ENCODE measurements around the gene LGR6. TPM values are rescaled to one million over a fixed set of nuclear protein-coding genes. Genes with fewer than 3 reads are reported as not detected.
A peak's percentile ranks its signal among the peaks of the same experiment; 100 is the strongest.
"Not testable (repeated sequence)": the region's sequence is repeated elsewhere in the genome, so short reads cannot be mapped to it uniquely, and the experiment has no call there.

The LGR6 gene
- total RNA-seq, 2 experiments from 2014 or later = 0.26 TPM; not detected in 1

GRCh38 chr1:202171292-202172014 lies 22.1 kb upstream of the LGR6 start:
- no peak overlapping the region for H3K4me3 Mint-ChIP-seq
- H3K36me3 Mint-ChIP-seq = no peaks in the 10 kb centered on the region
- ATAC-seq (no peak), DNase-seq (no peak)
- peaks cover 13% of the 10 kb centered on the region for H3K4me1 Mint-ChIP-seq
- H3K27me3 Mint-ChIP-seq = no peaks in the 10 kb centered on the region
- no peaks in the 10 kb centered on the region for H3K9me3 Mint-ChIP-seq (ENCODE audit: low read depth)
- H3K27ac Mint-ChIP-seq = no peak overlapping the region
- CTCF ChIA-PET = interaction anchor here (0.5 to 2.6 kb wide), 6 partner anchors 9 to 17 kb away, joined by 3 to 26 read pairs (median 4); partner anchors contain the start of gene PTPN7

DNA sequence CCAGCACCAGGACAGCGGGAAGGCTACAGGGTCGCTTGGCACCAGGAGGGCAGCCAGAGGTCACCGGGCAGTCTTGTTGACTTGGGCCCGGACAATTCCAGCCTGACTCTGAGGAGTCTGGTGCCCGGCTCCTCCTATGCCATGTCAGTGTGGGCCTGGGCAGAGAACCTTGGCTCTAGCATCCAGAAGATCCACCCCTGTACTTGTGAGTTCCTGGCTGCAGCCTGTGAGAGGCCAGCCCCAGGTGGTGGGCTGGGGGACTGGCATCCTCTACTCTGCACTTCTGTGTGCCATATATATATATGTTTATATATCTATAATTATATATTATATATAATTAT lies 21.6 kb upstream of the LGR6 start:
- Mint-ChIP-seq H3K36me3 (no peaks in the 10 kb centered on the region), H3K4me3 (no peak overlapping the region), H3K9me3 (ENCODE audit: low read depth) (no peaks in the 10 kb centered on the region), H3K27ac (no peak overlapping the region), H3K4me1 (peaks cover 10% of the 10 kb centered on the region), H3K27me3 (no peaks in the 10 kb centered on the region)
- ATAC-seq (peak; percentile 40), DNase-seq (no peak)
- CTCF ChIA-PET = interaction anchor here (0.5 to 2.6 kb wide), 4 partner anchors 8 to 17 kb away, joined by 3 to 26 read pairs (median 8); partner anchors contain the start of gene PTPN7

DNA sequence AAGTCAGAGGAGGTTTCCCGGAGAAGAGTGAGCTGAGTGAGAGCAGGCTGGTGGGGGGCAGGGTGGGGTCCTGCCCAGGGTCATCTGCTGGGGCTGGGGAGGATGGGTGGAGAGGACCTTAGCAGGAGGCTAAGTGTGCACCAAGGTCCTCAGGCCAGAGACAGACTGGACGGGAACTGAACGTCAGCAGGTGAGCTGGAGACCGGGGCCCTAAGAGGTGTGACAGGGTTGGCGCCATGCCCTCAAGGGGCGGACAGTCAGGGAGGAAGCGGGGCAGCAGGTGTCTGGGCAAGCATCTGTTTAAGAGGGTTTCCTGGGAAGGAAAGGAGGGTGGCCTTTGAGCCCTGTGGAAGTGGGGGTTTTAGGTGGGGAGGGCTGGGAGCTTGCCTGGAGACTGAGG lies 19.6 kb upstream of the LGR6 start:
- DNase-seq (no peak), ATAC-seq (no peak)
- no peaks in the 10 kb centered on the region for H3K36me3 Mint-ChIP-seq
- H3K9me3 Mint-ChIP-seq (ENCODE audit: low read depth) = no peaks in the 10 kb centered on the region
- no peaks in the 10 kb centered on the region for H3K27me3 Mint-ChIP-seq
- no peak overlapping the region for H3K27ac Mint-ChIP-seq
- CTCF ChIA-PET = interaction anchor here (1.3 to 4.6 kb wide), 5 partner anchors 10 to 18 kb away, joined by 8 to 25 read pairs (median 9); partner anchors contain the start of gene PTPN7
- H3K4me1 Mint-ChIP-seq = peaks cover 8% of the 10 kb centered on the region
- no peak overlapping the region for H3K4me3 Mint-ChIP-seq

DNA sequence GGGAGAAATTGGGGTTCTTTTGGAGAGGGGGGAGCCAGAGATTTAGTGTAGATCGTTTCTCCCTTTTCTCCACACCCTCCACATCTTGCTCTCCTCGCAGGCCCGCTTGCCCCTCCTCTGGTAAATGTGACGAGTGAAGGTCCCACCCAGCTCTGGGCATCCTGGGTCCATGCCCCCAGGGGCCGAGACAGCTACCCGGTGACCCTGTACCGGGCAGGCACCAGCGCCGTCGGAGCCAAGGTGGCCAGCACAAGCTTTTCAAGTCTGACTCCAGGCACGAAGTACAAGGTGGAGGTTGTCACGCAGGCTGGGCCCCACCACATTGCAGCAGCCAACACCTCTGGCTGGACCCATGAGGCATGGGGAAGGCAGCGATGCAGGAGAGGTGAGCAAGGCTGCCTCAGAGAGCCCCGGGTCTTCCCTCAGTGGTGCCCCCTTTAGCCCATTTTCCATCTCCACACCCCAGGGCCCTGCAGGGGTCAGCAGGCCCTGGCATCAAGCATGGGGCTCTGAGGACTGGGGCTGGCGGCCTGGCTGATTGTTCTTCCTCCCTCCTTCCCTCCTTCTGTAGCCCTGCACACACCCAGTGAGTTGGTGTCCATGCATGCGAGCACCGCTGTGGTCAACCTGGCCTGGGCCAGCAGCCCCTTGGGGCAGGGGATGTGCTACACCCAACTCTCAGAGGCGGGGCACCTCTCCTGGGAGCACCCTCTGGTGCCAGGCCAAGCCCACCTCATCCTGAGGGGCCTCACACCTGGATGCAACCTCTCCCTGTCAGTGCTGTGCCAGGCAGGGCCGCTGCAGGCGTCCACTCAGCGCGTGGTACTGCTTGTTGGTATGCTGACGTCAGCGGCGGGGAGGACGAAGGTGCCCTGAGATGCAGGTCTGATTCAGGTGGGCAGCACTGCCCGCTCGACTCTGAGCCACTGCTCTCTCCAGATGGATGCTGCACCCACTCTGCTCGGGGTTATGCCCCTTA lies 16.4 kb upstream of the LGR6 start:
- CTCF ChIA-PET = interaction anchor here (1.0 to 4.6 kb wide), 5 partner anchors 9 to 22 kb away, joined by 3 to 25 read pairs (median 6); partner anchors contain the start of gene LGR6
- Mint-ChIP-seq H3K4me1 (peaks cover 3% of the 10 kb centered on the region), H3K27me3 (no peaks in the 10 kb centered on the region), H3K4me3 (no peak overlapping the region), H3K36me3 (no peaks in the 10 kb centered on the region), H3K27ac (no peak overlapping the region), H3K9me3 (ENCODE audit: low read depth) (no peaks in the 10 kb centered on the region)
- ATAC-seq = no peak
- no peak for DNase-seq

- Mint-ChIP-seq H3K27ac (no peak overlapping the region), H3K4me3 (no peak overlapping the region)
These were observed 13.5 kb upstream of the LGR6 start for GRCh38 chr1:202179828-202180750.

DNA sequence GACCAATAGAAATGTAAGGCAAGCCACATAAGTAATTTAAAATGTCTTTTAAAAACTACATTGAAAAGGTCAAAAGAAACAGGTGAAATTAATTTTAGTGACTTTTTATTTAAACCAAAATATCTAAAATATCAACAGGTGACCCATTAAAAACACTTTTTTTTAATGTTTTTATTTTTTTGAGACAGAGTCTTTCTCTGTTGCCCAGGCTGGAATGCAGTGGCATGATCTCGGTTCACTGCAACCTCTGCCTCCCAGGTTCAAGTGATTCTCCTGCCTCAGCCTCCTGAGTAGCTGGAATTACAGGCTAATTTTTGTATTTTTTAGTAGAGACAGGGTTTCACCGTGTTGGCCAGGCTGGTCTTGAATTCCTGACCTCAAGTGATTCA lies 12.9 kb upstream of the LGR6 start:
- peaks cover 10% of the 10 kb centered on the region for H3K4me1 Mint-ChIP-seq
- ATAC-seq = not testable (repeated sequence)

More at GRCh38 chr1:202179828-202180750, 13.5 kb upstream of the LGR6 start:
- ATAC-seq (no peak), DNase-seq (no peak)
- no peaks in the 10 kb centered on the region for H3K27me3 Mint-ChIP-seq
- H3K9me3 Mint-ChIP-seq (ENCODE audit: low read depth) = no peaks in the 10 kb centered on the region
- no peaks in the 10 kb centered on the region for H3K36me3 Mint-ChIP-seq
- CTCF ChIA-PET = interaction anchor here (0.8 to 4.8 kb wide), 8 partner anchors 9 to 94 kb away, joined by 3 to 21 read pairs (median 5); partner anchors contain the start of genes LGR6 and PTPN7
- peaks cover 10% of the 10 kb centered on the region for H3K4me1 Mint-ChIP-seq

DNA sequence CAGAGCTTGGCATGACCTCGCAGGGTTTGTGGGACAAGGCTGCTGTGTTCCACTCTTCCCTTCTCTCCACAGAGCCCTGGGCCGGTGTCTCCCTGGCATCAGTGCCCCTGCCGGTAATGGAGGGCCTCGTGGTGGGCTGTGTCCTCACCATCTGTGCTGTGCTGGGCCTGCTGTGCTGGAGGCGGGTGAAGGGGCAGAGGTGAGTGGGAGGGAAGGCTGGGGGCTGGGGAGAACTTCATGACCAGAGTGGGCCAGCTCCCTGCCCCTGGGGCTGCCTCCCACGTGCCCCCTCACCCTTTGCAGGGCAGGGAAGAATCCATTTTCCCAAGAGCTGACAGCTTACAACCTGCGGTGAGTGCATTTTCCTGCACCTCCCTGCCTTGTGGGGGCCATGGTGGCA lies 12.0 kb upstream of the LGR6 start:
- no peak for ATAC-seq
- DNase-seq = no peak
- Mint-ChIP-seq H3K27me3 (no peaks in the 10 kb centered on the region), H3K4me1 (peaks cover 10% of the 10 kb centered on the region), H3K9me3 (ENCODE audit: low read depth) (no peaks in the 10 kb centered on the region), H3K4me3 (no peak overlapping the region), H3K27ac (no peak overlapping the region), H3K36me3 (no peaks in the 10 kb centered on the region)
- CTCF ChIA-PET = interaction anchor here (1.6 to 4.8 kb wide), 2 partner anchors 11 to 27 kb away, joined by 3 to 21 read pairs; partner anchors contain the start of gene LGR6

More for the DNA sequence above, 12.9 kb upstream of the LGR6 start:
- not testable (repeated sequence) for DNase-seq; H3K27me3 Mint-ChIP-seq; H3K4me3 Mint-ChIP-seq; H3K9me3 Mint-ChIP-seq (ENCODE audit: low read depth); H3K36me3 Mint-ChIP-seq; H3K27ac Mint-ChIP-seq
- CTCF ChIA-PET = interaction anchor here (1.3 to 4.8 kb wide), 4 partner anchors 9 to 26 kb away, joined by 3 to 21 read pairs (median 10); partner anchors contain the start of gene LGR6

DNA sequence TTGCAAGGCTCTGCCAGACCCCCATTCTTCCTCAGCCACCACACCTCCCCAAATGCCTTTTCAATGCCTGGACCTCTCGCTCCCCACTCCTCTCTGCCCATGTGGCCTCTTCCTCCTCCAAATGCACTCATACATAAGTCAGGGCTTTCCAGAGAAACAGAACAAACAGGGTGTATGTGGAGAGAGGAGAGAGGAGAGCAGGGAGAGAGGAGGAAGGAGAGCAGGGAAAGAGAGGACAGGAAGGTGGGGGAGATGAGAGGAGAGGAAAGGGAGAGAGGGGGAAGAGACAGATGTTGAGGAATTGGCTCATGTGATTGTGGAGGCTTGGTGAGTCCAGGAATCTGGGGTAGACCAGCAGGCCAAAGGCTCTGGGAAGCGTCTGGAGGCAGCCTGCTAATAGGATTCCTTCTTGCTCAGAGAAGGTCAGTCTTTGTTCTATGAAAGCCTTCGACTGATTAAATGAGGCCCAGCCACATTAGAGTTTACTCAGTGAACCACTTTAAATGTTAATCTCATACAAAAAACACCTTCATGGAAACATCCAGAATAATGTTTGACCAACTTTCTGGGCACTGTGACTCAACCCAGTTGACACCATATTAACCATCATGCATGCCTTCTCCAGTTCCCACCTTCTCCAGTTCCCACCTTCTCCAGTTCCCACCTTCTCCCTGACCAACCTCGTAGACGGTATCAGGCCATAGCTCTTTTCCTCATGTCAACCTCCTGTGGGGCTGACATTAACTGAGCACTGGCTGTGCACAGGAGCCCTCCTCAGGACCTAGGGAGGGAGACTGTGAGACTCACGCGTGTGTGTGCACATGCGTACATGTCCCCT lies 11.3 kb upstream of the LGR6 start:
- CTCF ChIA-PET = interaction anchor here (1.6 to 4.8 kb wide), 4 partner anchors 11 to 27 kb away, joined by 3 to 32 read pairs (median 26); partner anchors contain the start of genes LGR6 and PTPN7
- Mint-ChIP-seq H3K4me1 (peaks cover 10% of the 10 kb centered on the region), H3K27me3 (peaks cover 2% of the 10 kb centered on the region), H3K27ac (peak overlapping the region; percentile 5), H3K4me3 (no peak overlapping the region), H3K9me3 (ENCODE audit: low read depth) (no peaks in the 10 kb centered on the region), H3K36me3 (no peaks in the 10 kb centered on the region)
- ATAC-seq (no peak), DNase-seq (no peak)

GRCh38 chr1:202184750-202185460 lies 8.7 kb upstream of the LGR6 start:
- DNase-seq (peak; percentile 78), ATAC-seq (peak; percentile 67)
- peaks cover 2% of the 10 kb centered on the region for H3K27me3 Mint-ChIP-seq
- no peak overlapping the region for H3K27ac Mint-ChIP-seq
- H3K4me3 Mint-ChIP-seq = no peak overlapping the region
- CTCF ChIA-PET = interaction anchor here (0.7 to 4.8 kb wide), 12 partner anchors 8 to 157 kb away, joined by 3 to 32 read pairs (median 4); partner anchors contain the start of genes LGR6, PTPN7 and UBE2T
- no peaks in the 10 kb centered on the region for H3K36me3 Mint-ChIP-seq
- H3K9me3 Mint-ChIP-seq (ENCODE audit: low read depth) = no peaks in the 10 kb centered on the region
- peaks cover 7% of the 10 kb centered on the region for H3K4me1 Mint-ChIP-seq

DNA sequence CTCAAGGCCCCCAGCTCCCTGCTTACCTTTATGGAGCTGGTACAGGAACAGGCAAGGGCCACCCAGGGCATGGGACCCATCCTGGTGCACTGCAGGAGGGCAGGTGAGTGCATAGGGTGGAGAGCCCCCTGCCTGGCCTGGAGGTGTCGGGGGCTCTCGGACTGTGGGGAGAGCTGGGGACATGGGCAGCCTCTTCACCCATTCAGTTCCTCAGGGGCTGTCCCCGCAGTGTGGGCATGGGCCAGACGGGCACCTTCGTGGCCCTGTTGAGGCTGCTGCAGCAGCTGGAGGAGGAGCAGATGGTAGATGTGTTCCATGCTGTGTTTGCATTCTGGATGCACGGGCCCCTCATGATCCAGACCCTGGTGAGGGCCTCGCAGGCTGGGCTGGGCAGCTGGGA lies 7.3 kb upstream of the LGR6 start:
- ATAC-seq = no peak
- H3K27ac Mint-ChIP-seq = no peak overlapping the region
- no peak for DNase-seq
- H3K4me3 Mint-ChIP-seq = no peak overlapping the region
- CTCF ChIA-PET = interaction anchor here (0.6 to 4.1 kb wide), 8 partner anchors 10 to 576 kb away, joined by 3 to 32 read pairs (median 3); partner anchors contain the start of gene PTPN7
- no peaks in the 10 kb centered on the region for H3K9me3 Mint-ChIP-seq (ENCODE audit: low read depth)
- no peaks in the 10 kb centered on the region for H3K36me3 Mint-ChIP-seq
- peaks cover 2% of the 10 kb centered on the region for H3K27me3 Mint-ChIP-seq
- H3K4me1 Mint-ChIP-seq = peaks cover 7% of the 10 kb centered on the region

DNA sequence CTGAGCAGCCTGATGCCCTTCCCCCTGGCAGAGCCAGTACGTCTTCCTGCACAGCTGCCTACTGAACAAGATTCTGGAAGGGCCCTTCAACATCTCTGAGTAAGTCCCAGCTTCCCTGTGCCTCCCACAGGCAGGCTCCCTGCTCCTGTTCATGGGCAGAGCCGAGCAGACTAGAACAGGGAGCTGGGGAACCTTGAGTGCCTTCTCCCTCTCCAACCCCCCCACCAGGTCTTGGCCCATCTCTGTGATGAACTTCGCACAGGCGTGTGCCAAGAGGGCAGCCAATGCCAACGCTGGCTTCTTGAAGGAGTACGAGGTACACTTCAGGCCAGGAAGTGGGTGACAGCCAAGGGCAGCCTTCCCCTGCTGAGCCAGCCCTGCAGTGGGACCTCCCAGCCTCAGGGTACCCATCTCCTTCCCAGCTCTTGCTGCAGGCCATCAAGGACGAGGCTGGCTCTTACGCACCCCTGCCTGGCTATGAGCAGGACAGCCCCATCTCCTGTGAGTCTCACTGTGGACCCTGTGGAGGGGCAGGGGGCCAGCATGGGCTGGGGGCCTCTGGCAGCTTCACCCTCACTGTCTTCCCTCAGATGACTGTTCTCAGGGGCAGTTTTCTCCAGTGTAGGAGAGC lies 6.4 kb upstream of the LGR6 start:
- H3K27me3 Mint-ChIP-seq = peaks cover 2% of the 10 kb centered on the region
- ATAC-seq (no peak), DNase-seq (no peak)
- H3K36me3 Mint-ChIP-seq = no peaks in the 10 kb centered on the region
- no peaks in the 10 kb centered on the region for H3K9me3 Mint-ChIP-seq (ENCODE audit: low read depth)
- H3K27ac Mint-ChIP-seq = no peak overlapping the region
- CTCF ChIA-PET = interaction anchor here (1.0 to 3.7 kb wide), 6 partner anchors 11 to 129 kb away, joined by 3 to 28 read pairs (median 4); partner anchors contain the start of gene PTPN7
- H3K4me3 Mint-ChIP-seq = no peak overlapping the region
- H3K4me1 Mint-ChIP-seq = peaks cover 7% of the 10 kb centered on the region
